Measurements from ENCODE around the gene ZNF780A.

The ZNF780A gene

DNA sequence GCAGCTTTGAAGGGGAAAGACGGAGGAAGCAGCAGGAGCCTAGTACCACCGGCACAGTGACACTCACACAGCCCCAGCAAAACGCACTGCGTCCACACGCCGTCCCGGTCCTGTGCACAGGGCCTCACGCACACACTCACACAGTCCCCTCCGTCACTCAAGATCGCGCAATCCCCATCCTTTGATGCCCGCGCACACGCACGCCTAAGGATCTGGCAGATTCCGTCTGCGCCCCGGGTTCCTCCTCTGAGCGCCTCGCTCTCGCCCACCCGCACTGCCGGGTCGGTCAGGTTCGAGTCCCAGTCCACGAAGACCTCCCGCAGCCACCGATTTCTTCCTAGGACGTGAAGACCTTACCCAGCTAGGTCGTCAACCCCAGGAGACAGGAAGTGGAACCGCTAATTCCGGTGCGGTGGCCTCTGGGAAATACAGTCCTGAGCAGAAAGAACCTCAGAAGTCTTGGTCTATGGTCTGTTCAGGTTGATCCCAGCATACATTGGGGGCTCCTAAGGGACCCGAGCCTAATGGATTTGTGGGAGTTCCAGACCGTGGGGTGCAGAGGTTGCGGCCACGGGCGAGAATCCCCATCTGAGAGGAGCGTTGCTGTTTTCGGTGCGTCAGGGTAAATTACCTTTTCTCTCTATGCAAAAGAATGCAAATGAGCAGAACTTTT lies 34.8 kb downstream of the ZNF780A start, which contains the start of gene ZNF780B (continued):
- TF ChIP-seq, protein P1, sequence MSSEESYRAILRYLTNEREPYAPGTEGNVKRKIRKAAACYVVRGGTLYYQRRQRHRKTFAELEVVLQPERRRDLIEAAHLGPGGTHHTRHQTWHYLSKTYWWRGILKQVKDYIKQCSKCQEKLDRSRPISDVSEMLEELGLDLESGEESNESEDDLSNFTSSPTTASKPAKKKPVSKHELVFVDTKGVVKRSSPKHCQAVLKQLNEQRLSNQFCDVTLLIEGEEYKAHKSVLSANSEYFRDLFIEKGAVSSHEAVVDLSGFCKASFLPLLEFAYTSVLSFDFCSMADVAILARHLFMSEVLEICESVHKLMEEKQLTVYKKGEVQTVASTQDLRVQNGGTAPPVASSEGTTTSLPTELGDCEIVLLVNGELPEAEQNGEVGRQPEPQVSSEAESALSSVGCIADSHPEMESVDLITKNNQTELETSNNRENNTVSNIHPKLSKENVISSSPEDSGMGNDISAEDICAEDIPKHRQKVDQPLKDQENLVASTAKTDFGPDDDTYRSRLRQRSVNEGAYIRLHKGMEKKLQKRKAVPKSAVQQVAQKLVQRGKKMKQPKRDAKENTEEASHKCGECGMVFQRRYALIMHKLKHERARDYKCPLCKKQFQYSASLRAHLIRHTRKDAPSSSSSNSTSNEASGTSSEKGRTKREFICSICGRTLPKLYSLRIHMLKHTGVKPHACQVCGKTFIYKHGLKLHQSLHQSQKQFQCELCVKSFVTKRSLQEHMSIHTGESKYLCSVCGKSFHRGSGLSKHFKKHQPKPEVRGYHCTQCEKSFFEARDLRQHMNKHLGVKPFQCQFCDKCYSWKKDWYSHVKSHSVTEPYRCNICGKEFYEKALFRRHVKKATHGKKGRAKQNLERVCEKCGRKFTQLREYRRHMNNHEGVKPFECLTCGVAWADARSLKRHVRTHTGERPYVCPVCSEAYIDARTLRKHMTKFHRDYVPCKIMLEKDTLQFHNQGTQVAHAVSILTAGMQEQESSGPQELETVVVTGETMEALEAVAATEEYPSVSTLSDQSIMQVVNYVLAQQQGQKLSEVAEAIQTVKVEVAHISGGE (tag by site-specific recombination; conservative IDR thresholded peaks at IDR 0.05; ENCODE audit: low read depth) = peak; percentile 94
- TF ChIP-seq ZNF510 (tag by site-specific recombination; IDR thresholded peaks at IDR 0.05; ENCODE audit: insufficient replicate concordance) = no peak
- TF ChIP-seq ZNF768 (tag by site-specific recombination; IDR thresholded peaks at IDR 0.05) = no peak
- TF ChIP-seq, protein P2, sequence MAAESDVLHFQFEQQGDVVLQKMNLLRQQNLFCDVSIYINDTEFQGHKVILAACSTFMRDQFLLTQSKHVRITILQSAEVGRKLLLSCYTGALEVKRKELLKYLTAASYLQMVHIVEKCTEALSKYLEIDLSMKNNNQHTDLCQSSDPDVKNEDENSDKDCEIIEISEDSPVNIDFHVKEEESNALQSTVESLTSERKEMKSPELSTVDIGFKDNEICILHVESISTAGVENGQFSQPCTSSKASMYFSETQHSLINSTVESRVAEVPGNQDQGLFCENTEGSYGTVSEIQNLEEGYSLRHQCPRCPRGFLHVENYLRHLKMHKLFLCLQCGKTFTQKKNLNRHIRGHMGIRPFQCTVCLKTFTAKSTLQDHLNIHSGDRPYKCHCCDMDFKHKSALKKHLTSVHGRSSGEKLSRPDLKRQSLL (tag by site-specific recombination; IDR thresholded peaks at IDR 0.05) = no peak
- TF ChIP-seq ZNF391 (tag by site-specific recombination; IDR thresholded peaks at IDR 0.05; ENCODE audit: borderline replicate concordance, low read depth) = peak; percentile 88; the same call in 1 of the 2 replicates
- no peak for TF ChIP-seq INSM2 (tag by site-specific recombination; IDR thresholded peaks at IDR 0.05)
- TF ChIP-seq ZNF146 (tag by site-specific recombination; IDR thresholded peaks at IDR 0.05) = no peak
- TF ChIP-seq ZNF292 (tag by site-specific recombination; IDR thresholded peaks at IDR 0.05; ENCODE audit: borderline replicate concordance, low read depth) = no peak
- no peak for TF ChIP-seq OSR2 (tag by site-specific recombination; IDR thresholded peaks at IDR 0.05)
- TF ChIP-seq ZNF792 (tag by site-specific recombination; IDR thresholded peaks at IDR 0.05) = 0 out of 2 replicates have a peak, but pooled peaks have one; percentile 84
- peak; percentile 86 for TF ChIP-seq ZBTB21 (tag by site-specific recombination; IDR thresholded peaks at IDR 0.05)
- TF ChIP-seq ZNF16 (tag by site-specific recombination; IDR thresholded peaks at IDR 0.05; ENCODE audit: low read depth) = 0 out of 2 replicates have a peak, but pooled peaks have one; percentile 1
- peak; percentile 62 for TF ChIP-seq ZFHX2 (tag by site-specific recombination; conservative IDR thresholded peaks at IDR 0.05)
- peak; percentile 98 for TF ChIP-seq ZFP37 (tag by site-specific recombination; IDR thresholded peaks at IDR 0.05)
- TF ChIP-seq SALL2 (tag by site-specific recombination; IDR thresholded peaks at IDR 0.05; ENCODE audit: borderline replicate concordance) = no peak
- no peak for TF ChIP-seq ZNF10 (tag by site-specific recombination; IDR thresholded peaks at IDR 0.05)
- no peak for TF ChIP-seq ZNF776 (tag by site-specific recombination; IDR thresholded peaks at IDR 0.05; ENCODE audit: borderline replicate concordance)
- TF ChIP-seq ZNF596 (tag by site-specific recombination; IDR thresholded peaks at IDR 0.05) = no peak
- no peak for TF ChIP-seq ZNF311 (tag by site-specific recombination; IDR thresholded peaks at IDR 0.05; ENCODE audit: borderline replicate concordance)
- TF ChIP-seq ZNF585B (tag by site-specific recombination; IDR thresholded peaks at IDR 0.05) = peak; percentile 30; the same call in 1 of the 2 replicates
- TF ChIP-seq ZNF580 (tag by site-specific recombination; IDR thresholded peaks at IDR 0.05) = peak; percentile 99
- no peak for TF ChIP-seq SCRT1 (tag by site-specific recombination; IDR thresholded peaks at IDR 0.05; ENCODE audit: borderline replicate concordance)
- peak; percentile 92 for TF ChIP-seq ZXDB (tag by site-specific recombination; IDR thresholded peaks at IDR 0.05)
- no peak for TF ChIP-seq ZNF423 (tag by site-specific recombination; IDR thresholded peaks at IDR 0.05)
- TF ChIP-seq GLI2 (tag by site-specific recombination; IDR thresholded peaks at IDR 0.05; ENCODE audit: borderline replicate concordance, low read depth) = no peak
- TF ChIP-seq, protein P3, sequence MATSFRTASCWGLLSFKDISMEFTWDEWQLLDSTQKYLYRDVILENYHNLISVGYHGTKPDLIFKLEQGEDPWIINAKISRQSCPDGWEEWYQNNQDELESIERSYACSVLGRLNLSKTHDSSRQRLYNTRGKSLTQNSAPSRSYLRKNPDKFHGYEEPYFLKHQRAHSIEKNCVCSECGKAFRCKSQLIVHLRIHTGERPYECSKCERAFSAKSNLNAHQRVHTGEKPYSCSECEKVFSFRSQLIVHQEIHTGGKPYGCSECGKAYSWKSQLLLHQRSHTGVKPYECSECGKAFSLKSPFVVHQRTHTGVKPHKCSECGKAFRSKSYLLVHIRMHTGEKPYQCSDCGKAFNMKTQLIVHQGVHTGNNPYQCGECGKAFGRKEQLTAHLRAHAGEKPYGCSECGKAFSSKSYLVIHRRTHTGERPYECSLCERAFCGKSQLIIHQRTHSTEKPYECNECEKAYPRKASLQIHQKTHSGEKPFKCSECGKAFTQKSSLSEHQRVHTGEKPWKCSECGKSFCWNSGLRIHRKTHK (tag by site-specific recombination; IDR thresholded peaks at IDR 0.05) = no peak
- peak; percentile 36; the same call in 1 of the 2 replicates for TF ChIP-seq TRIM28 (IDR thresholded peaks at IDR 0.05; ENCODE audit: borderline replicate concordance, low read length)
- TF ChIP-seq ZNF114 (tag by site-specific recombination; IDR thresholded peaks at IDR 0.05) = no peak
- TF ChIP-seq ZNF600 (tag by site-specific recombination; IDR thresholded peaks at IDR 0.05) = peak; percentile 88
- no peak for TF ChIP-seq ZNF23 (tag by site-specific recombination; IDR thresholded peaks at IDR 0.05; ENCODE audit: borderline replicate concordance)
- TF ChIP-seq ZNF555 (tag by site-specific recombination; conservative IDR thresholded peaks at IDR 0.05) = no peak
- peak; percentile 66; the same call in 1 of the 2 replicates for TF ChIP-seq ZNF133 (tag by site-specific recombination; IDR thresholded peaks at IDR 0.05)
- TF ChIP-seq ZIC2 (tag by site-specific recombination; IDR thresholded peaks at IDR 0.05) = no peak; the same call in none of the 2 replicates

Measured in HEK293 (cell line).